H9 (cell line): ENCODE data around the gene FERMT1. TPM values are rescaled to one million over a fixed set of nuclear protein-coding genes. Genes with fewer than 3 reads are reported as not detected.

Source experiments
- DNase-seq: peaks from one replicate; pipeline ENCODE4 v3.0.0-alpha.2; 2017
- H2AFZ ChIP-seq: one replicate; pipeline ENCODE4 v1.6.1; 2013; ENCODE audit warnings: mild to moderate bottlenecking, low read length, control low read depth, moderate library complexity
- H2AK5ac ChIP-seq: 2 replicates; pipeline ENCODE4 v1.6.1; 2013; ENCODE audit warnings: low read length, control low read depth, mixed read lengths; ENCODE audit not compliant: insufficient read length
- H2BK120ac ChIP-seq: one replicate; pipeline ENCODE4 v1.6.1; 2013; ENCODE audit warnings: low read depth, mild to moderate bottlenecking, low read length, control low read depth, inconsistent platforms; ENCODE audit not compliant: poor library complexity, severe bottlenecking
- H2BK12ac ChIP-seq: 2 replicates; pipeline ENCODE4 v1.6.1; 2013; ENCODE audit warnings: low read length, control low read depth, mixed read lengths, low read depth; ENCODE audit not compliant: insufficient read length
- H2BK15ac ChIP-seq: 2 replicates; pipeline ENCODE4 v1.6.1; 2013; ENCODE audit warnings: low read depth, low read length, control low read depth
- H2BK20ac ChIP-seq: one replicate; pipeline ENCODE4 v1.6.1; 2013; ENCODE audit warnings: low read depth, mild to moderate bottlenecking, low read length, control low read depth, inconsistent platforms; ENCODE audit not compliant: poor library complexity, severe bottlenecking
- H2BK5ac ChIP-seq: 2 replicates; pipeline ENCODE4 v1.6.1; 2013; ENCODE audit warnings: low read length, control low read depth, mixed read lengths; ENCODE audit not compliant: insufficient read length
- H3K14ac ChIP-seq: 2 replicates; pipeline ENCODE4 v1.6.1; 2013; ENCODE audit warnings: low read length, control low read depth; ENCODE audit not compliant: insufficient read depth
- H3K18ac ChIP-seq: 2 replicates; pipeline ENCODE4 v1.6.1; 2013; ENCODE audit warnings: low read depth, mild to moderate bottlenecking, mixed read lengths, low read length, control low read depth; ENCODE audit not compliant: insufficient read length
- H3K23ac ChIP-seq: 2 replicates; pipeline ENCODE4 v1.6.1; 2013; ENCODE audit warnings: low read length, control low read depth, mixed read lengths, low read depth; ENCODE audit not compliant: insufficient read length
- H3K23me2 ChIP-seq: 2 replicates; pipeline ENCODE4 v1.6.1; 2013; ENCODE audit warnings: low read depth, mild to moderate bottlenecking, mixed read lengths, low read length, control low read depth; ENCODE audit not compliant: insufficient read length, poor library complexity, severe bottlenecking
- H3K27ac ChIP-seq: 2 replicates; pipeline ENCODE4 v1.5.1; 2013; ENCODE audit warnings: low read length, control low read depth, mixed read lengths, low read depth; ENCODE audit not compliant: insufficient read length
- H3K27me3 ChIP-seq: 2 replicates; pipeline ENCODE4 v1.6.1; 2013; ENCODE audit warnings: low read length, control low read depth, inconsistent platforms; ENCODE audit not compliant: insufficient read depth
- H3K4ac ChIP-seq: 2 replicates; pipeline ENCODE4 v1.6.1; 2013; ENCODE audit warnings: low read depth, mild to moderate bottlenecking, control low read depth, inconsistent platforms, low read length, moderate library complexity
- H3K4me1 ChIP-seq: 2 replicates; pipeline ENCODE4 v1.6.1; 2013; ENCODE audit warnings: low read length, control low read depth, inconsistent platforms; ENCODE audit not compliant: insufficient read depth
- H3K4me2 ChIP-seq: 2 replicates; pipeline ENCODE4 v1.6.1; 2013; ENCODE audit warnings: low read length, control low read depth, mixed read lengths; ENCODE audit not compliant: insufficient read length, insufficient read depth
- H3K56ac ChIP-seq: 2 replicates; pipeline ENCODE4 v1.6.1; 2013; ENCODE audit warnings: low read depth, mild to moderate bottlenecking, mixed read lengths, low read length, control low read depth; ENCODE audit not compliant: insufficient read length
- H3K79me1 ChIP-seq: 2 replicates; pipeline ENCODE4 v1.6.1; 2013; ENCODE audit warnings: low read depth, mild to moderate bottlenecking, moderate library complexity, low read length, control low read depth, inconsistent platforms; ENCODE audit not compliant: insufficient read depth, poor library complexity, severe bottlenecking
- H3K79me2 ChIP-seq: 2 replicates; pipeline ENCODE4 v1.6.1; 2013; ENCODE audit warnings: low read length, control low read depth, inconsistent platforms; ENCODE audit not compliant: insufficient read depth
- H3K9ac ChIP-seq: 2 replicates; pipeline ENCODE4 v1.6.1; 2013; ENCODE audit warnings: low read length, control low read depth, mixed read lengths; ENCODE audit not compliant: insufficient read length; ENCODE audit errors: extremely low read depth
- H3K9me3 ChIP-seq: one replicate; pipeline ENCODE4 v1.6.1; 2013; ENCODE audit warnings: low read depth, low read length, inconsistent platforms; ENCODE audit not compliant: control insufficient read depth
- H3T11ph ChIP-seq: one replicate; pipeline ENCODE4 v1.6.1; 2013; ENCODE audit warnings: mild to moderate bottlenecking, low read length, control low read depth, inconsistent platforms
- H4K20me1 ChIP-seq: one replicate; pipeline ENCODE4 v1.6.1; 2013; ENCODE audit not compliant: control insufficient read depth, insufficient read length, insufficient read depth
- H4K5ac ChIP-seq: 2 replicates; pipeline ENCODE4 v1.6.1; 2013; ENCODE audit warnings: low read depth, mild to moderate bottlenecking, mixed read lengths, low read length, control low read depth; ENCODE audit not compliant: insufficient read length
- H4K8ac ChIP-seq: replicated peaks from 2 replicates; pipeline ENCODE4 v1.6.1; 2013; ENCODE audit warnings: low read length, control low read depth, mixed read lengths, low read depth; ENCODE audit not compliant: insufficient read length
- H4K91ac ChIP-seq: 2 replicates; pipeline ENCODE4 v1.6.1; 2013; ENCODE audit warnings: low read depth, mild to moderate bottlenecking, moderate library complexity, mixed read lengths, low read length, control low read depth; ENCODE audit not compliant: insufficient read length
- H3K27ac Mint-ChIP-seq, 3 experiments: 2 replicates in 2 of 3; 3 replicates in 1 of 3; pipeline ENCODE4 v1.8.0; 2020 to 2021; ENCODE audit warnings: mixed read lengths in 3 of 3, mild to moderate bottlenecking in 1 of 3, moderate library complexity in 1 of 3
- H3K27me3 Mint-ChIP-seq: 2 replicates; pipeline ENCODE4 v1.8.0; 2021; ENCODE audit warnings: low read depth, mild to moderate bottlenecking, moderate library complexity, mixed read lengths
- H3K36me3 Mint-ChIP-seq, 3 experiments: 2 replicates in 2 of 3; 3 replicates in 1 of 3; pipeline ENCODE4 v1.8.0; 2020 to 2021; ENCODE audit warnings: low read depth in 3 of 3, mixed read lengths in 3 of 3; ENCODE audit not compliant: insufficient read depth in 1 of 3
- H3K4me1 Mint-ChIP-seq, 2 experiments: 2 replicates each; pipeline ENCODE4 v1.8.0; 2020; ENCODE audit warnings: mixed read lengths in 2 of 2
- H3K4me3 Mint-ChIP-seq, 2 experiments: 2 replicates in 1 of 2; 3 replicates in 1 of 2; pipeline ENCODE4 v1.8.0; 2020 to 2021; ENCODE audit warnings: mild to moderate bottlenecking in 2 of 2, mixed read lengths in 2 of 2, moderate library complexity in 1 of 2
- H3K9me3 Mint-ChIP-seq, 2 experiments: 2 replicates in 1 of 2; 3 replicates in 1 of 2; pipeline ENCODE4 v1.8.0; 2020; ENCODE audit warnings: mild to moderate bottlenecking in 2 of 2, mixed read lengths in 2 of 2, moderate library complexity in 1 of 2
- total RNA-seq: library from RNA; stranded (reverse); gene quantifications from 2 replicates; pipeline ENCODE4 v1.2.1, GENCODE V29; 2021
- TF ChIP-seq, protein P1 (sequence below): fragments of 200-600 bp; sonication (generic); conservative IDR thresholded peaks from 3 replicates; pipeline ENCODE4 v1.8.0; 2021; ENCODE audit warnings: antibody characterized with exemption, mild to moderate bottlenecking

Gene FERMT1
- total RNA-seq, 1 experiment from 2014 or later: 9.6 TPM

GRCh38 chr20:6168204-6168603 is 45.4 kb upstream of the FERMT1 start:
- DNase-seq: no peak
- no peak overlapping the region for H2AFZ ChIP-seq
- no peak overlapping the region for H2BK12ac ChIP-seq
- no peaks in the 10 kb centered on the region for H3K4me1 ChIP-seq
- no peaks in the 10 kb centered on the region for H3K79me2 ChIP-seq
- H2AK5ac ChIP-seq: no peak overlapping the region
- H3K23ac ChIP-seq: no peak overlapping the region
- no peak overlapping the region for H3K4ac ChIP-seq
- H3K27me3 ChIP-seq: no peaks in the 10 kb centered on the region
- Mint-ChIP-seq H3K9me3 (peaks cover 19 to 24% of the 10 kb centered on the region in 2 experiments), H3K36me3 (peaks cover 0 to 20% (median 5%) of the 10 kb centered on the region in 3 experiments; a peak in 3 of 7 replicates), H3K27me3 (no peaks in the 10 kb centered on the region; the same call in 1 of the 2 replicates), H3K4me1 (peaks cover 0 to 4% of the 10 kb centered on the region in 2 experiments; a peak in 1 of 4 replicates), H3K4me3 (no peak overlapping the region), H3K27ac (no peak overlapping the region)
- H3K9me3 ChIP-seq: no peaks in the 10 kb centered on the region
- no peak overlapping the region for H3K14ac ChIP-seq
- H2BK5ac ChIP-seq: no peak overlapping the region
- no peaks in the 10 kb centered on the region for H3K23me2 ChIP-seq
- no peaks in the 10 kb centered on the region for H3K79me1 ChIP-seq
- no peak overlapping the region for H3K56ac ChIP-seq
- TF ChIP-seq, protein P1, sequence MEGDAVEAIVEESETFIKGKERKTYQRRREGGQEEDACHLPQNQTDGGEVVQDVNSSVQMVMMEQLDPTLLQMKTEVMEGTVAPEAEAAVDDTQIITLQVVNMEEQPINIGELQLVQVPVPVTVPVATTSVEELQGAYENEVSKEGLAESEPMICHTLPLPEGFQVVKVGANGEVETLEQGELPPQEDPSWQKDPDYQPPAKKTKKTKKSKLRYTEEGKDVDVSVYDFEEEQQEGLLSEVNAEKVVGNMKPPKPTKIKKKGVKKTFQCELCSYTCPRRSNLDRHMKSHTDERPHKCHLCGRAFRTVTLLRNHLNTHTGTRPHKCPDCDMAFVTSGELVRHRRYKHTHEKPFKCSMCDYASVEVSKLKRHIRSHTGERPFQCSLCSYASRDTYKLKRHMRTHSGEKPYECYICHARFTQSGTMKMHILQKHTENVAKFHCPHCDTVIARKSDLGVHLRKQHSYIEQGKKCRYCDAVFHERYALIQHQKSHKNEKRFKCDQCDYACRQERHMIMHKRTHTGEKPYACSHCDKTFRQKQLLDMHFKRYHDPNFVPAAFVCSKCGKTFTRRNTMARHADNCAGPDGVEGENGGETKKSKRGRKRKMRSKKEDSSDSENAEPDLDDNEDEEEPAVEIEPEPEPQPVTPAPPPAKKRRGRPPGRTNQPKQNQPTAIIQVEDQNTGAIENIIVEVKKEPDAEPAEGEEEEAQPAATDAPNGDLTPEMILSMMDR: no peak
- no peak overlapping the region for H3K27ac ChIP-seq
- H3K4me2 ChIP-seq: no peak overlapping the region
- H2BK20ac ChIP-seq: no peak overlapping the region
- no peak overlapping the region for H3T11ph ChIP-seq
- no peak overlapping the region for H3K18ac ChIP-seq
- H4K91ac ChIP-seq: no peak overlapping the region
- no peak overlapping the region for H2BK120ac ChIP-seq
- H4K20me1 ChIP-seq: no peaks in the 10 kb centered on the region
- H3K9ac ChIP-seq: no peak overlapping the region
- no peak overlapping the region for H4K5ac ChIP-seq
- no peak overlapping the region for H2BK15ac ChIP-seq
- H4K8ac ChIP-seq: no peak overlapping the region
